GM23338 (cell line): ENCODE measurements around the gene ITPR2.

Experiments used
- CREB1 ChIP-seq: fragments of 250-450 bp; sonication (Bioruptor Pico); IDR thresholded peaks from 2 replicates; pipeline ENCODE4 v1.5.0; 2020; ENCODE audit warnings: low read depth, mild to moderate bottlenecking, moderate library complexity
- CTCF ChIP-seq, 2 experiments: fragments of 200-600 bp in 1 of 2; sonication (generic) in 1 of 2; conservative IDR thresholded peaks; 2 replicates each; pipeline versions ENCODE4 v1.5.1 to v1.6.1; 2016 to 2017; ENCODE audit warnings: antibody characterized with exemption in 2 of 2, low read depth in 2 of 2, mild to moderate bottlenecking in 2 of 2, moderate library complexity in 1 of 2
- ETS1 ChIP-seq: IDR thresholded peaks from 2 replicates; pipeline ENCODE4 v1.6.1; 2016; ENCODE audit warnings: antibody characterized with exemption
- EZH2 ChIP-seq: fragments of 200-600 bp; sonication (generic); IDR thresholded peaks from one replicate; pipeline ENCODE4 v1.8.0; 2017; ENCODE audit warnings: antibody characterized with exemption, mild to moderate bottlenecking, low read depth; ENCODE audit not compliant: unreplicated experiment
- EZH2phosphoT487 ChIP-seq: fragments of 200-600 bp; sonication (generic); IDR thresholded peaks from one replicate; pipeline ENCODE4 v1.8.1; 2018; ENCODE audit warnings: antibody characterized with exemption; ENCODE audit not compliant: unreplicated experiment
- JUNB ChIP-seq: IDR thresholded peaks from one replicate; pipeline ENCODE4 v1.6.1; 2016; ENCODE audit warnings: antibody characterized with exemption; ENCODE audit not compliant: unreplicated experiment
- NANOG ChIP-seq: IDR thresholded peaks from 2 replicates; pipeline ENCODE4 v1.6.1; 2016; ENCODE audit warnings: antibody characterized with exemption, borderline replicate concordance
- POLR2AphosphoS5 ChIP-seq: IDR thresholded peaks from 2 replicates; pipeline ENCODE4 v1.6.1; 2016; ENCODE audit warnings: antibody characterized with exemption, low read depth
- STAT1 ChIP-seq: IDR thresholded peaks from one replicate; pipeline ENCODE4 v1.6.1; 2016; ENCODE audit warnings: antibody characterized with exemption; ENCODE audit not compliant: unreplicated experiment
- TF ChIP-seq, protein P1 (sequence below): IDR thresholded peaks from one replicate; pipeline ENCODE4 v1.6.1; 2018; ENCODE audit warnings: antibody characterized with exemption; ENCODE audit not compliant: unreplicated experiment
- TF ChIP-seq, protein P2 (sequence below): fragments of 250-450 bp; sonication (Bioruptor Pico); IDR thresholded peaks from 2 replicates; pipeline ENCODE4 v1.5.0; 2020; ENCODE audit warnings: mild to moderate bottlenecking, moderate library complexity

GRCh38 chr12:26520109-26520508, 312.9 kb downstream of the ITPR2 start:
- TF ChIP-seq, protein P1, sequence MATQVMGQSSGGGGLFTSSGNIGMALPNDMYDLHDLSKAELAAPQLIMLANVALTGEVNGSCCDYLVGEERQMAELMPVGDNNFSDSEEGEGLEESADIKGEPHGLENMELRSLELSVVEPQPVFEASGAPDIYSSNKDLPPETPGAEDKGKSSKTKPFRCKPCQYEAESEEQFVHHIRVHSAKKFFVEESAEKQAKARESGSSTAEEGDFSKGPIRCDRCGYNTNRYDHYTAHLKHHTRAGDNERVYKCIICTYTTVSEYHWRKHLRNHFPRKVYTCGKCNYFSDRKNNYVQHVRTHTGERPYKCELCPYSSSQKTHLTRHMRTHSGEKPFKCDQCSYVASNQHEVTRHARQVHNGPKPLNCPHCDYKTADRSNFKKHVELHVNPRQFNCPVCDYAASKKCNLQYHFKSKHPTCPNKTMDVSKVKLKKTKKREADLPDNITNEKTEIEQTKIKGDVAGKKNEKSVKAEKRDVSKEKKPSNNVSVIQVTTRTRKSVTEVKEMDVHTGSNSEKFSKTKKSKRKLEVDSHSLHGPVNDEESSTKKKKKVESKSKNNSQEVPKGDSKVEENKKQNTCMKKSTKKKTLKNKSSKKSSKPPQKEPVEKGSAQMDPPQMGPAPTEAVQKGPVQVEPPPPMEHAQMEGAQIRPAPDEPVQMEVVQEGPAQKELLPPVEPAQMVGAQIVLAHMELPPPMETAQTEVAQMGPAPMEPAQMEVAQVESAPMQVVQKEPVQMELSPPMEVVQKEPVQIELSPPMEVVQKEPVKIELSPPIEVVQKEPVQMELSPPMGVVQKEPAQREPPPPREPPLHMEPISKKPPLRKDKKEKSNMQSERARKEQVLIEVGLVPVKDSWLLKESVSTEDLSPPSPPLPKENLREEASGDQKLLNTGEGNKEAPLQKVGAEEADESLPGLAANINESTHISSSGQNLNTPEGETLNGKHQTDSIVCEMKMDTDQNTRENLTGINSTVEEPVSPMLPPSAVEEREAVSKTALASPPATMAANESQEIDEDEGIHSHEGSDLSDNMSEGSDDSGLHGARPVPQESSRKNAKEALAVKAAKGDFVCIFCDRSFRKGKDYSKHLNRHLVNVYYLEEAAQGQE, result no peak
- no peak for TF ChIP-seq EZH2
- no peak for TF ChIP-seq CTCF (conservative IDR thresholded peaks at IDR 0.05; ENCODE audit: low read depth in 2 of 2)
- no peak for TF ChIP-seq CREB1 (CRISPR knock-in tag)
- no peak for TF ChIP-seq ETS1
- no peak for TF ChIP-seq JUNB
- TF ChIP-seq, protein P2, sequence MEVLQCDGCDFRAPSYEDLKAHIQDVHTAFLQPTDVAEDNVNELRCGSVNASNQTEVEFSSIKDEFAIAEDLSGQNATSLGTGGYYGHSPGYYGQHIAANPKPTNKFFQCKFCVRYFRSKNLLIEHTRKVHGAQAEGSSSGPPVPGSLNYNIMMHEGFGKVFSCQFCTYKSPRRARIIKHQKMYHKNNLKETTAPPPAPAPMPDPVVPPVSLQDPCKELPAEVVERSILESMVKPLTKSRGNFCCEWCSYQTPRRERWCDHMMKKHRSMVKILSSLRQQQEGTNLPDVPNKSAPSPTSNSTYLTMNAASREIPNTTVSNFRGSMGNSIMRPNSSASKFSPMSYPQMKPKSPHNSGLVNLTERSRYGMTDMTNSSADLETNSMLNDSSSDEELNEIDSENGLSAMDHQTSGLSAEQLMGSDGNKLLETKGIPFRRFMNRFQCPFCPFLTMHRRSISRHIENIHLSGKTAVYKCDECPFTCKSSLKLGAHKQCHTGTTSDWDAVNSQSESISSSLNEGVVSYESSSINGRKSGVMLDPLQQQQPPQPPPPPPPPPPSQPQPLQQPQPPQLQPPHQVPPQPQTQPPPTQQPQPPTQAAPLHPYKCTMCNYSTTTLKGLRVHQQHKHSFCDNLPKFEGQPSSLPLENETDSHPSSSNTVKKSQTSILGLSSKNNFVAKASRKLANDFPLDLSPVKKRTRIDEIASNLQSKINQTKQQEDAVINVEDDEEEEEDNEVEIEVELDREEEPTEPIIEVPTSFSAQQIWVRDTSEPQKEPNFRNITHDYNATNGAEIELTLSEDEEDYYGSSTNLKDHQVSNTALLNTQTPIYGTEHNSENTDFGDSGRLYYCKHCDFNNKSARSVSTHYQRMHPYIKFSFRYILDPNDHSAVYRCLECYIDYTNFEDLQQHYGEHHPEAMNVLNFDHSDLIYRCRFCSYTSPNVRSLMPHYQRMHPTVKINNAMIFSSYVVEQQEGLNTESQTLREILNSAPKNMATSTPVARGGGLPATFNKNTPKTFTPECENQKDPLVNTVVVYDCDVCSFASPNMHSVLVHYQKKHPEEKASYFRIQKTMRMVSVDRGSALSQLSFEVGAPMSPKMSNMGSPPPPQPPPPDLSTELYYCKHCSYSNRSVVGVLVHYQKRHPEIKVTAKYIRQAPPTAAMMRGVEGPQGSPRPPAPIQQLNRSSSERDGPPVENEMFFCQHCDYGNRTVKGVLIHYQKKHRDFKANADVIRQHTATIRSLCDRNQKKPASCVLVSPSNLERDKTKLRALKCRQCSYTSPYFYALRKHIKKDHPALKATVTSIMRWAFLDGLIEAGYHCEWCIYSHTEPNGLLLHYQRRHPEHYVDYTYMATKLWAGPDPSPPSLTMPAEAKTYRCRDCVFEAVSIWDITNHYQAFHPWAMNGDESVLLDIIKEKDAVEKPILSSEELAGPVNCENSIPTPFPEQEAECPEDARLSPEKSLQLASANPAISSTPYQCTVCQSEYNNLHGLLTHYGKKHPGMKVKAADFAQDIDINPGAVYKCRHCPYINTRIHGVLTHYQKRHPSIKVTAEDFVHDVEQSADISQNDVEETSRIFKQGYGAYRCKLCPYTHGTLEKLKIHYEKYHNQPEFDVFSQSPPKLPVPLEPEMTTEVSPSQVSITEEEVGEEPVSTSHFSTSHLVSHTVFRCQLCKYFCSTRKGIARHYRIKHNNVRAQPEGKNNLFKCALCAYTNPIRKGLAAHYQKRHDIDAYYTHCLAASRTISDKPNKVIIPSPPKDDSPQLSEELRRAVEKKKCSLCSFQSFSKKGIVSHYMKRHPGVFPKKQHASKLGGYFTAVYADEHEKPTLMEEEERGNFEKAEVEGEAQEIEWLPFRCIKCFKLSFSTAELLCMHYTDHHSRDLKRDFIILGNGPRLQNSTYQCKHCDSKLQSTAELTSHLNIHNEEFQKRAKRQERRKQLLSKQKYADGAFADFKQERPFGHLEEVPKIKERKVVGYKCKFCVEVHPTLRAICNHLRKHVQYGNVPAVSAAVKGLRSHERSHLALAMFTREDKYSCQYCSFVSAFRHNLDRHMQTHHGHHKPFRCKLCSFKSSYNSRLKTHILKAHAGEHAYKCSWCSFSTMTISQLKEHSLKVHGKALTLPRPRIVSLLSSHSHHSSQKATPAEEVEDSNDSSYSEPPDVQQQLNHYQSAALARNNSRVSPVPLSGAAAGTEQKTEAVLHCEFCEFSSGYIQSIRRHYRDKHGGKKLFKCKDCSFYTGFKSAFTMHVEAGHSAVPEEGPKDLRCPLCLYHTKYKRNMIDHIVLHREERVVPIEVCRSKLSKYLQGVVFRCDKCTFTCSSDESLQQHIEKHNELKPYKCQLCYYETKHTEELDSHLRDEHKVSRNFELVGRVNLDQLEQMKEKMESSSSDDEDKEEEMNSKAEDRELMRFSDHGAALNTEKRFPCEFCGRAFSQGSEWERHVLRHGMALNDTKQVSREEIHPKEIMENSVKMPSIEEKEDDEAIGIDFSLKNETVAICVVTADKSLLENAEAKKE (CRISPR knock-in tag), result no peak
- TF ChIP-seq STAT1, result no peak
- no peak for TF ChIP-seq EZH2phosphoT487
- no peak for TF ChIP-seq NANOG
- TF ChIP-seq POLR2AphosphoS5, result no peak
